Muscle of leg (tissue), 11 donors: ENCODE measurements around the gene PAK6. TPM values are rescaled to one million over a fixed set of nuclear protein-coding genes. Genes with fewer than 3 reads are reported as not detected.
A peak's percentile ranks its signal among the peaks of the same experiment; 100 is the strongest.

Experiments
- DNase-seq: peaks from one replicate; pipeline ENCODE4 v3.0.0; 2013
- H3K27ac ChIP-seq: one replicate; pipeline ENCODE4 v1.5.1; 2013; ENCODE audit warnings: mild to moderate bottlenecking, low read length, control low read depth
- H3K27me3 ChIP-seq: one replicate; pipeline ENCODE4 v1.6.1; 2013; ENCODE audit warnings: low read length; ENCODE audit not compliant: control insufficient read depth, insufficient read depth
- H3K36me3 ChIP-seq: one replicate; pipeline ENCODE4 v1.6.1; 2013; ENCODE audit warnings: low read length; ENCODE audit not compliant: control insufficient read depth, insufficient read depth
- H3K4me1 ChIP-seq: one replicate; pipeline ENCODE4 v1.6.1; 2013; ENCODE audit warnings: low read length; ENCODE audit not compliant: control insufficient read depth, insufficient read depth
- H3K4me3 ChIP-seq: one replicate; pipeline ENCODE4 v1.5.1; 2013; ENCODE audit warnings: low read length, control low read depth
- H3K9me3 ChIP-seq: replicated peaks from 2 replicates; pipeline ENCODE4 v1.6.1; 2013; ENCODE audit warnings: low read depth, low read length; ENCODE audit not compliant: control insufficient read depth
- WGBS: methylation state at CpG from one replicate; pipeline ENCODE4 v1.1.5; 2013; ENCODE audit warnings: missing lambda C conversion rate; ENCODE audit not compliant: insufficient coverage; 5-methylcytosine and 5-hydroxymethylcytosine counted together
- polyA plus RNA-seq, 8 donors: library from polyadenylated mRNA; unstranded; fragments of 120-200 nt; gene quantifications; one replicate each; pipeline versions ENCODE4 v1.2.1 to v1.2.3, GENCODE V29; 2013; ENCODE audit warnings: inconsistent platforms in 1 of 8, low replicate concordance in 1 of 8; ENCODE audit not compliant: insufficient read length in 8 of 8, insufficient read depth in 1 of 8
- total RNA-seq: library from RNA; stranded (reverse); fragments of 120-200 nt; gene quantifications from one replicate; pipeline ENCODE4 v1.2.4, GENCODE V29; 2013

Gene PAK6
- total and polyA plus RNA-seq, 9 donors: 0.29 to 1.6 (median 0.53) TPM

- no peak overlapping the region for H3K27ac ChIP-seq
- no peaks in the 10 kb centered on the region for H3K36me3 ChIP-seq
- no peak for DNase-seq
- no peaks in the 10 kb centered on the region for H3K9me3 ChIP-seq
- peaks cover 32% of the 10 kb centered on the region for H3K4me1 ChIP-seq
- no peak overlapping the region for H3K4me3 ChIP-seq
- H3K27me3 ChIP-seq: peaks cover 21% of the 10 kb centered on the region
- WGBS: 27% methylated on average over 8 of the region's 8 CpGs
These were observed 70.5 kb downstream of the PAK6 start for GRCh38 chr15:40309344-40309862.

DNA sequence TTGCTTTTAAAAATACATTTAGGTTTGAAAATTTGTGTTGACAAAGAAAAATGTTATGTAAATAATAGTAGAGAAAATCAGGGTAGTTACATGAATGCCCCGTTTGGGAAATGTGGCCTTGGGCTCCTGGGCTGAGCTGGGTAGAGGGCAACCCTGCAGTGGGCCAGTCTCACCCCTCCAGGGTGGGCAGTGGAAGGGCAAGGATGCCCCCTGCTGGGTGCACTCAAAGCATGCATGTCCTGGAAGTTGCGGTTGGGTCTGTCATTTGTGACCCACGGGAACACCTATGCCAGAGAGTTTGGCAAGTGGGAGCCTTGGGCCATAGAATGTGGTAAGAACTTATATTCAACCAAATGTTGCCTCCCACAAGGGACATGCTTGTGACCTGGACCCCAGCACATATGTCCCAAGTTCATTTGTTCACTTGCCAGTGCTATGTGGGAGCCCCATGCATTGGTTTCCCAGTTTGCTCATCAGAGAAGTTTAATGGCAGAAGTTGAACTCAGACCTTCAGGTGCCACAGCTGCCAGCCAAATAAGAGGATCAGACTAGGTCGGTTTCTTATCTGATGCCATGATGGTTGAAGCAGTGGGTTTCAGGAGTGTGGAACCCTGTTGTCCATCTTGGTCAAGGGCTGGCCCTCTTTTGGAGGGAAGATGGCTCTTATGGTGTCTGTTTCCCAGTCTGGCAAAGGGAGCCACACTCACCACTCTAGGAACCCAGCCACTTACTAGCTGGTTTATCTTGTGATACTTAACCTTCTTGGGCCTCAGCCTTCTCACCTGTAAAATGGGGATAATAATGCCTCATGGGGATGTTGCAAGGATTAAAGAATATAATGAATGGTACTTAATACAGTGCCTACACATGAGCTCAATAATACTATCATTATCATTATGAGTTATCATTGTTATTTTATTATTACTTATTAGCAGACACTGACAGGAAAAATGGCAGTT, 71.4 kb downstream of the PAK6 start:
- Histone ChIP-seq H3K9me3 (no peaks in the 10 kb centered on the region), H3K27ac (no peak overlapping the region), H3K36me3 (no peaks in the 10 kb centered on the region), H3K4me3 (no peak overlapping the region), H3K4me1 (peaks cover 32% of the 10 kb centered on the region), H3K27me3 (peaks cover 27% of the 10 kb centered on the region)
- no peak for DNase-seq
- WGBS: 14% methylated on average over 2 of the region's 4 CpGs

DNA sequence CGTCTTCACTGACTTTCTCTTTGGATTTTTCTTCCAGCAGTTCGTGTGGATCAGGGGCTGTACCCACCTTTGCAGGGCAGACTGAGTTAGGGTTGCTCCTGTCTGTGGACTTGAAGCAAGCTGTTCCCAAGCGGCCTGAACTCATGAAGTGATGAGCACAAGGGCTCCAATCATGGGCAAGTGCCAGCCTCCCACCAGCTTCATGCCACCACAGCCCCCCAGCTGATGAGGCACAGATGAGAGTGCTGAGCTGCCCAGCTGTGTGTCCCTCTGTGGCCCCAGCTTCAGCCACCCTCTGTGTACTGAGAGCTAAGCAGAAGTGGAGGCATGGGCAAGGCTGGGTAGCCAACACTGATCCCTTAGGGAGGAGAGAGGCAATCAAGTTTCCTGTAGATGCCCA, 72.1 kb downstream of the PAK6 start:
- no peak overlapping the region for H3K4me3 ChIP-seq
- 63% methylated on average over 1 of the region's 3 CpGs for WGBS
- no peaks in the 10 kb centered on the region for H3K9me3 ChIP-seq
- no peaks in the 10 kb centered on the region for H3K36me3 ChIP-seq
- H3K27me3 ChIP-seq: peaks cover 31% of the 10 kb centered on the region
- peaks cover 32% of the 10 kb centered on the region for H3K4me1 ChIP-seq
- no peak overlapping the region for H3K27ac ChIP-seq
- no peak for DNase-seq

DNA sequence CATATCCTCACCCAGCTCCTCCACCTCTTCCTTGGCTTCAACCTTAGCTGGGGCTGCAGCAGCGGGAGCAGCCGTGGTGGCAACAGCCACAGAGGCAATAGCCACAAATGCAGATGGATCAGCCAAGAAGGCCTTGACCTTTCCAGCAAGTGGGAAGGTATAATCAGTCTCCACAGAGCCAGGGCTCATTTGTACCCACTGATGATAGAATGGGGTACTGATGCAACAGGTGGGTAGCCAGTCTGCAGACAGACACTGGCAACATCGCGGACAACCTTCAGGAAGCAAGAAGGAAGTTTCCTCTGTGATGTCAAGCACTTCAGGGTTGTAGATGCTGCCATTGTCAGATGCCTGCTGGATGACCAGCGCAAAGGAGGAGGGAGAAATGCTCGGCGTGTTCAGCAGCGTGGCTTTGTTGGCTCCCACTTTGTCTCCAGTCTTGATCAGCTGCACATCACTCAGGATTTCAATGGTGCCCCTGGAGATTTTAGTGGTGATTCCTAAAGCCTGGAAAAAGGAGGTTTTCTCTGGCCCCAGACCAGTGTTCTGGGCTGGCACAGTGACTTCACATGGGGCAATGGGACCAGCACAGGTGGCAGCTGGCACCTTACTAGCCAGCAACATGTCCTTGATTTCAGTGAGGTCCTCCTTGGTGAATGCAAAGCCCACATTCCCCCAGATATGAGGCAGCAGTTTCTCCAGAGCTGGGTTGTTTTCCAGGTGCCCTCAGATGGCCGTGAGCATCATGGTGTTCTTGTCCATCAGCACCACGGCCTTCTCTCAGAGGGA, 73.7 kb downstream of the PAK6 start:
- Histone ChIP-seq H3K36me3 (no peaks in the 10 kb centered on the region), H3K4me1 (peaks cover 23% of the 10 kb centered on the region), H3K9me3 (no peaks in the 10 kb centered on the region), H3K27me3 (peaks cover 34% of the 10 kb centered on the region), H3K27ac (no peak overlapping the region), H3K4me3 (no peak overlapping the region)
- WGBS: 87% methylated on average over 9 of the region's 10 CpGs
- DNase-seq: no peak

DNA sequence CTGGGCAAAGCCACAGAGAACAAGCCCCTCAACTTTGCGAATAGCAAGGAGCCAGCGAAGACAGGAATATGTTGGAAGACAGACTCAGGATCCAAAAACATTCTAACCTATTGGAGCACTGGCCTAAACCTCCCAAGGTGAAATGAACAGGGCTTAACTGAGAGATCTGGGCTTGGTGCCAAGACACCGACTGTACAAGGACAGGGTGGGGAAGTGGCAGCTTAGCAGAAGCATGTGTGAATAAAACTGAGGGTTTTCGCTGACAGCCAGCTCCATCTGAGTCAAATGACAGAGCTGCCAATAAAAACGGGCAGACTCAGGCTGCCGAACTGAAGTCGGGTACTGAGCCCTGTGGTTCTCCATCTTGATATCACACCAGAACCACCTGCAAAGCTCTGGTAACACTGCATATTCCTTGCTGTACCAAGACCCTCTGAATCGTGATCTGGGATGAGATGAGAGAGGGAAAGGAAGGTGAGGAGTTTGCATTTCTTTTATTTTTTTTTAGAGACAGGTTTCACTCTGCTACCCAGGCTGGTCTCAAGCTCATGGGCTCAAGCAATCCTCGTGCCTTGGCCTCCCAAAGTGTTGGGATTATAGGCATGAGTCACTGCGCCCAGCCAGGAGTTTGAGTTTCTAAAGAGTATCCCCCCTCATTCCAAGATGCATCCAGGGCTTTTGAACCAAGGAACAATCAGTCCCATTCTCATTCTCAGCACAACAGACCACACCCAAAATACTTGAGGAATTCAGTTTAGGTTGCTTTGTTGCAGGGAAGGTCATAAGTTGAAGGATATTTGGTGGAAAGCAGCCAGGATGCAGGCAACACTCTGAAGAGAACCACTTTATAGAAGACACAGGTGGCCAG, 74.9 kb downstream of the PAK6 start:
- WGBS: 7% methylated on average over 3 of the region's 10 CpGs
- H3K36me3 ChIP-seq: no peaks in the 10 kb centered on the region
- no peaks in the 10 kb centered on the region for H3K9me3 ChIP-seq
- H3K27ac ChIP-seq: no peak overlapping the region
- H3K4me1 ChIP-seq: peaks cover 13% of the 10 kb centered on the region
- no peak overlapping the region for H3K4me3 ChIP-seq
- DNase-seq: peak; percentile 68
- peaks cover 36% of the 10 kb centered on the region for H3K27me3 ChIP-seq

- H3K27me3 ChIP-seq: peaks cover 37% of the 10 kb centered on the region
- H3K36me3 ChIP-seq: no peaks in the 10 kb centered on the region
- H3K27ac ChIP-seq: no peak overlapping the region
- no peak for DNase-seq
- no peak overlapping the region for H3K4me3 ChIP-seq
- H3K9me3 ChIP-seq: no peaks in the 10 kb centered on the region
- 69% methylated on average over 2 of the region's 4 CpGs for WGBS
- H3K4me1 ChIP-seq: peaks cover 4% of the 10 kb centered on the region
These were observed 75.9 kb downstream of the PAK6 start for GRCh38 chr15:40314723-40315276.

DNA sequence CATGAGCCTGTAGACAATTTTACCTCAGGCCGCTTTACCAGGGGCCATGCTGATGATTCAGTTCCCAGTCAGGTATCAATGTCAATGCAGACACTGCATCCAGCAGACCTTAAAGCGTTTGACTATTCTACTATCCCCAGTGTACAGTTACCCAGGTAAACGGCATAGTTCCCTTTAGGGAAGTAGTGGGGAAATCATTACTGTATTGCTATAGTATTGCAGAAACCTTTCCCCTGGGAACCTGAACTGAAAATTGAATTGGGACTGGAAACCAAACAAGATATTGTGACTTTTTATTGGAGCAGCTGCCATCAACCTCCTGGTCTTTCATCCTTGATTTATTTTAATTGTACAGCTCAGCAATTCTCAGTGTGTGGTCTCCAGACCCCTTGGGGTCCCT, 78.1 kb downstream of the PAK6 start:
- Histone ChIP-seq H3K36me3 (no peaks in the 10 kb centered on the region), H3K27ac (no peak overlapping the region), H3K4me1 (peaks cover 4% of the 10 kb centered on the region), H3K4me3 (no peak overlapping the region), H3K27me3 (peaks cover 30% of the 10 kb centered on the region), H3K9me3 (no peaks in the 10 kb centered on the region)
- 75% methylated on average over 1 of the region's 3 CpGs for WGBS
- no peak for DNase-seq

DNA sequence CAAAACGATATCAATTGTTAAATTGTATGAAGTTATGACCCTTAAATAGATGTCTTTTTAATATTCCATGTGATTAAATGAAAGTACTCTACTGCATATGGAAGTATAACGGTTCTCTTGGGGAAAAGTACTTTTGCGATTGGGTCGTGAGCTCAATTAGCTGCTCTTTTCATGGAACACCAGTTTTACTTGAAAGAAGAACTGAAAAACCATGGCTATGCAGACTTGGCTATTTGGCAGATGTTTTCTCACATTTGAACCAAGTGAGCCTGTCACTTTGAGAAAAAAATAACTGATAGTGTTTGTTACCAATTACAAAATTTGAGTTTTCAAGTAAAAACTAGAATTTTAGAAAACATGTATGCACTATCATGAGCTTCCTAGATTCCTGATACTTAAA, 78.7 kb downstream of the PAK6 start:
- H3K36me3 ChIP-seq: no peaks in the 10 kb centered on the region
- DNase-seq: no peak
- no peak overlapping the region for H3K4me3 ChIP-seq
- no peak overlapping the region for H3K27ac ChIP-seq
- H3K4me1 ChIP-seq: peaks cover 9% of the 10 kb centered on the region
- H3K27me3 ChIP-seq: peaks cover 27% of the 10 kb centered on the region
- H3K9me3 ChIP-seq: no peaks in the 10 kb centered on the region
- WGBS: 50% methylated on average over 3 of the region's 4 CpGs

- WGBS: no CpG with 5 or more reads among the region's 1 CpG
- H3K27ac ChIP-seq: no peak overlapping the region
- H3K9me3 ChIP-seq: no peaks in the 10 kb centered on the region
- DNase-seq: no peak
- peaks cover 18% of the 10 kb centered on the region for H3K4me1 ChIP-seq
- H3K4me3 ChIP-seq: no peak overlapping the region
- no peaks in the 10 kb centered on the region for H3K36me3 ChIP-seq
- peaks cover 9% of the 10 kb centered on the region for H3K27me3 ChIP-seq
These were observed 81.5 kb downstream of the PAK6 start for GRCh38 chr15:40320409-40320808.
